Measurements from ENCODE around the gene FOSL2.

Gene FOSL2

DNA sequence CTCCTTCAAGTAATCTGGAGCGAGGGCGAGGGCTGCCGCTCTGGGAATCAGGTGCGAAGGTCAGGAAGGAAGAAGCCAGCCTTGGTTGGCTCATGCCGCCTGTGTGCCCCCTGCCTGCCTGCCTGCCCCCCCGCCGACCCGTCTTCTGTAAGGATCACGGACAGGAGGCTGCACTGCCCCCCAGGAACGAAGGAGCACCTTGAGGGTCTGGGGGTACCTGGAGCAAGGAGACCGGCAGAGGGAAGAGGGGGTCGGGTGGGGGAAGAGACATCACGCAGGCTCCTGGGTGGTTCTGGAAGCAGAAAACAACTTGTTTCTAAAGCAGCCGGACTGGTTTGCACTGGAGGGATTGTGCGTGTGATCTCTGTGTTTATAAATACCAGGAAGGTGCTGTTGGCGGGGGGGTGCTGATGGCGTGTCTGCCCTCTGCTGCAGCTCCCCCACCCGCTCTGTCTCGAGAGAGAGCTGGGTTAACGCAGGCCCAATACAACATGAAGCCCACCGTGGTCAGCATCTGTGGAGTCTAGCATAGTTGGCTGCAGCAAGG, 1.7 kb downstream of the FOSL2 start:
- peaks cover 8 to 35% (median 27%) of the 10 kb centered on the region in 4 donors for H3K4me1 ChIP-seq
- peak overlapping the region; percentile 96 to 97 for H3K4me3 ChIP-seq
- TF ChIP-seq CTCF (IDR thresholded peaks at IDR 0.05): no peak
- no peaks in the 10 kb centered on the region for H3K9me3 ChIP-seq
- intact Hi-C loops (cut with DNase I; ENCODE audit: low total_unique reads): loop anchor here (5.0 to 10.0 kb wide), 2 partner anchors 52 to 440 kb away; no protein-coding TSS in a partner anchor
- no peaks in the 10 kb centered on the region for H3K27me3 ChIP-seq
- peaks cover 9 to 21% (median 12%) of the 10 kb centered on the region in 3 donors for H3K36me3 ChIP-seq
- peak overlapping the region; percentile 99 to 100 for H3K27ac ChIP-seq
- DNase-seq: peak; percentile 64 to 81

- no peak for TF ChIP-seq CTCF (IDR thresholded peaks at IDR 0.05)
- H3K27me3 ChIP-seq: no peaks in the 10 kb centered on the region
- H3K36me3 ChIP-seq: peaks cover 9 to 21% (median 12%) of the 10 kb centered on the region in 3 donors
- H3K4me3 ChIP-seq: peak overlapping the region; percentile 96 to 97
- no peak for DNase-seq
- no peaks in the 10 kb centered on the region for H3K9me3 ChIP-seq
- intact Hi-C loops (cut with DNase I; ENCODE audit: low total_unique reads): loop anchor here (5.0 to 10.0 kb wide), 2 partner anchors 53 to 440 kb away; no protein-coding TSS in a partner anchor
- peaks cover 8 to 35% (median 30%) of the 10 kb centered on the region in 4 donors for H3K4me1 ChIP-seq
- peak overlapping the region; percentile 99 to 100 for H3K27ac ChIP-seq
Measured at GRCh38 chr2:28394997-28395333, 2.3 kb downstream of the FOSL2 start.

GRCh38 chr2:28395334-28396061, 2.8 kb downstream of the FOSL2 start:
- H3K27me3 ChIP-seq: no peaks in the 10 kb centered on the region
- peak; percentile 78 to 83 for DNase-seq
- H3K36me3 ChIP-seq: peaks cover 9 to 22% (median 15%) of the 10 kb centered on the region in 3 donors
- peaks cover 8 to 40% (median 35%) of the 10 kb centered on the region in 4 donors for H3K4me1 ChIP-seq
- no peaks in the 10 kb centered on the region for H3K9me3 ChIP-seq
- H3K4me3 ChIP-seq: peak overlapping the region; percentile 96 to 97
- intact Hi-C loops (cut with DNase I; ENCODE audit: low total_unique reads): loop anchor here (10.0 kb wide), 1 partner anchor 441 kb away; no protein-coding TSS in a partner anchor
- TF ChIP-seq CTCF (IDR thresholded peaks at IDR 0.05): no peak
- peak overlapping the region; percentile 99 to 100 for H3K27ac ChIP-seq

DNA sequence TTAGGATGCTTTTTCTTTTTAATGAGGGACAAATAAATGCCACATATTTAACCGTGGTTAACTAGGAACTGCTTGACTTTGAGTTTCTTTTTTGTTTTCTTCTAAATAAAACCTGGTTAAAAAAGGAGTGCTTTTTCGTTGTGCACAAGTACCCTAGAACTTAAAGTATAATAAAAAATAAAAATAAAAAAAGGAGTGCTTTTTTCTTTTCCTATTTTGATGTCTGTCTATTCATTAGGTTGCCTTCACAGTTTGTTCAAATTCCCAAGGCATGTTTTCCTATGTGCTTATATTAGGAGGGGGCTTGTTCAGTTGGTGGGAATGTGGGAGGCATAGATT, 4.4 kb downstream of the FOSL2 start:
- no peak for DNase-seq
- no peaks in the 10 kb centered on the region for H3K9me3 ChIP-seq
- peaks cover 17 to 35% (median 28%) of the 10 kb centered on the region in 3 donors for H3K36me3 ChIP-seq
- no peak for TF ChIP-seq CTCF (IDR thresholded peaks at IDR 0.05)
- peaks cover 8 to 51% (median 48%) of the 10 kb centered on the region in 4 donors for H3K4me1 ChIP-seq
- H3K27me3 ChIP-seq: no peaks in the 10 kb centered on the region
- H3K27ac ChIP-seq: peak overlapping the region; percentile 99 to 100
- intact Hi-C loops (cut with DNase I; ENCODE audit: low total_unique reads): loop anchor here (10.0 kb wide), 1 partner anchor 442 kb away; no protein-coding TSS in a partner anchor
- peak overlapping the region; percentile 96 to 97 for H3K4me3 ChIP-seq

GRCh38 chr2:28398101-28398834, 5.6 kb downstream of the FOSL2 start:
- H3K4me1 ChIP-seq: peaks cover 0 to 63% (median 60%) of the 10 kb centered on the region in 4 donors
- peak in 1 of 2 donors; percentile 63 for DNase-seq
- TF ChIP-seq CTCF (IDR thresholded peaks at IDR 0.05): no peak
- H3K36me3 ChIP-seq: peaks cover 27 to 47% (median 40%) of the 10 kb centered on the region in 3 donors
- intact Hi-C loops (cut with DNase I; ENCODE audit: low total_unique reads): loop anchor here (10.0 kb wide), 1 partner anchor 443 kb away; no protein-coding TSS in a partner anchor
- peak overlapping the region; percentile 96 to 97 for H3K4me3 ChIP-seq
- H3K27me3 ChIP-seq: no peaks in the 10 kb centered on the region
- H3K27ac ChIP-seq: peak overlapping the region; percentile 99 to 100
- no peaks in the 10 kb centered on the region for H3K9me3 ChIP-seq

Measured in tibial artery (tissue), 4 donors.